Hepatocyte (in vitro differentiated cells): ENCODE data around the gene LDLRAD3.

Experiments
- EZH2 ChIP-seq: fragments of 200-600 bp; sonication (generic); IDR thresholded peaks from 2 replicates; pipeline ENCODE4 v1.6.1; 2016; ENCODE audit warnings: antibody characterized with exemption, mild to moderate bottlenecking, borderline replicate concordance
- EZH2phosphoT487 ChIP-seq: fragments of 200-600 bp; sonication (generic); IDR thresholded peaks from one replicate; pipeline ENCODE4 v1.6.1; 2018; ENCODE audit warnings: antibody characterized with exemption, mild to moderate bottlenecking, low read depth, moderate library complexity; ENCODE audit not compliant: unreplicated experiment, severe bottlenecking
- TF ChIP-seq, protein P1 (sequence below): fragments of 200-600 bp; sonication (generic); IDR thresholded peaks from 2 replicates; pipeline ENCODE4 v1.5.1; 2016; ENCODE audit warnings: antibody characterized with exemption, mild to moderate bottlenecking; ENCODE audit not compliant: poor library complexity

DNA sequence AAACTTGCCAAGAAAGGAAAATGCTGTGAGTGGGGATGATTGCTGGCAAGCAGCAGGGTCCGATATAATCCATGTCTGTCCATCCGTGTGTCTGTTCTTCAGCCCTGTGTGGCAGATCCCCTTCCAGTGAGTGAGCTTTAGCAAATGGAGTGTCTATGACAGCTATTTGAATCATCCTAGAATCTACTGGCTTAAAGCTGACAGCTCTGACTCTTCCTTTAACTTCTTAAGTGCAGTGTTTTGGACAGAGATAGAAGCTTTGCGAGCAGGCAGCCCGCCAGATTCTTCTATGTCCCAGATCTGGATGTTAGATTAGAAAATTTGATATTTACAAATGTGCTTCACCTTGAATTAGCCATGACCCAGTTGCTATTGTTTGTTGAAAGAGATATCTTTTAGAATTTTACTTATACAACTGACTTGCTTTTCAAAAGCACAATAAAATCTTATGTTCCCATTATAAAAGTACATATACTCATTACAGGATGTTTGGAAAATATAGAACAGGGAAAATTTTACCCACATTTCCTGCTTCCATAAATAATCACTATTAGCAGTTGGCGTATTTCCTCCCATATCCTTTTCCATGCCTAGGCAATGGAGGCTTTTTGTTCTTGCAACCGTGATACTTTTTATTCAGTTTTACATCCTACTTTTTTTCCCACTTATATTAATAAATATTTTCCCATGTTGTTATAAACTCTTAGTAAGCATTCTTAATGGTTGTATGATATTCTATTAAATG, 220.8 kb downstream of the LDLRAD3 start:
- TF ChIP-seq, protein P1, sequence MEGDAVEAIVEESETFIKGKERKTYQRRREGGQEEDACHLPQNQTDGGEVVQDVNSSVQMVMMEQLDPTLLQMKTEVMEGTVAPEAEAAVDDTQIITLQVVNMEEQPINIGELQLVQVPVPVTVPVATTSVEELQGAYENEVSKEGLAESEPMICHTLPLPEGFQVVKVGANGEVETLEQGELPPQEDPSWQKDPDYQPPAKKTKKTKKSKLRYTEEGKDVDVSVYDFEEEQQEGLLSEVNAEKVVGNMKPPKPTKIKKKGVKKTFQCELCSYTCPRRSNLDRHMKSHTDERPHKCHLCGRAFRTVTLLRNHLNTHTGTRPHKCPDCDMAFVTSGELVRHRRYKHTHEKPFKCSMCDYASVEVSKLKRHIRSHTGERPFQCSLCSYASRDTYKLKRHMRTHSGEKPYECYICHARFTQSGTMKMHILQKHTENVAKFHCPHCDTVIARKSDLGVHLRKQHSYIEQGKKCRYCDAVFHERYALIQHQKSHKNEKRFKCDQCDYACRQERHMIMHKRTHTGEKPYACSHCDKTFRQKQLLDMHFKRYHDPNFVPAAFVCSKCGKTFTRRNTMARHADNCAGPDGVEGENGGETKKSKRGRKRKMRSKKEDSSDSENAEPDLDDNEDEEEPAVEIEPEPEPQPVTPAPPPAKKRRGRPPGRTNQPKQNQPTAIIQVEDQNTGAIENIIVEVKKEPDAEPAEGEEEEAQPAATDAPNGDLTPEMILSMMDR, result no peak
- TF ChIP-seq EZH2 (no peak), EZH2phosphoT487 (no peak)
